ACHN (cell line): ENCODE data around the gene DYNLL1.
"Not testable (repeated sequence)": the region's sequence is repeated elsewhere in the genome, so short reads cannot be mapped to it uniquely, and the experiment has no call there.

ENCODE experiments used
- DNase-seq: peaks from one replicate; pipeline ENCODE4 v3.0.0-alpha.2; 2015
- in situ Hi-C: cut with HindIII; loops from 2 replicates; pipeline ENCODE4 v1.10.0; 2017; ENCODE audit warnings: low sequenced_read_pairs, low pct_ligation_motif_present, low pct_unique_long_range_greater_than_20kb

DYNLL1 gene

GRCh38 chr12:120495731-120496412 lies at the start of gene DYNLL1:
DYNLL1 (plus strand) TSS chr12:120496113; CDS start chr12:120496422, 309 bp downstream.
- in situ Hi-C loops, result no loop called here
- peak; percentile 99 for DNase-seq

- not testable (repeated sequence) for DNase-seq
- in situ Hi-C loops, result loop anchor here (25.0 kb wide), 1 partner anchor 110 kb away; the partner anchor contains the start of gene PLA2G1B
Observed at GRCh38 chr12:120446844-120447178, 49.1 kb upstream of the DYNLL1 start.

GRCh38 chr12:120447992-120448391 lies 47.9 kb upstream of the DYNLL1 start:
- DNase-seq, result no peak
- in situ Hi-C loops, result loop anchor here (25.0 kb wide), 1 partner anchor 111 kb away; the partner anchor contains the start of gene PLA2G1B

- DNase-seq, in situ Hi-C loops: not testable (repeated sequence)
Observed at GRCh38 chr12:120452524-120452923, 43.4 kb upstream of the DYNLL1 start.

- DNase-seq, result no peak
- in situ Hi-C loops, result no loop called here
Observed at GRCh38 chr12:120453060-120453750, 42.7 kb upstream of the DYNLL1 start.

GRCh38 chr12:120453977-120454376 lies 41.9 kb upstream of the DYNLL1 start:
- DNase-seq, result peak; percentile 66
- in situ Hi-C loops, result no loop called here

GRCh38 chr12:120455302-120455701 lies 40.6 kb upstream of the DYNLL1 start:
- no peak for DNase-seq
- in situ Hi-C loops, result no loop called here

GRCh38 chr12:120457133-120457532 lies 38.8 kb upstream of the DYNLL1 start:
- in situ Hi-C loops, result no loop called here
- peak; percentile 39 for DNase-seq

- no peak for DNase-seq
- in situ Hi-C loops, result no loop called here
Observed at GRCh38 chr12:120460157-120460556, 35.8 kb upstream of the DYNLL1 start.

- in situ Hi-C loops, result no loop called here
- DNase-seq, result no peak
Observed at GRCh38 chr12:120462099-120462640, 33.7 kb upstream of the DYNLL1 start.

- DNase-seq, result no peak
- in situ Hi-C loops, result no loop called here
Observed at GRCh38 chr12:120463712-120464111, 32.2 kb upstream of the DYNLL1 start.

GRCh38 chr12:120465756-120466155 lies 30.2 kb upstream of the DYNLL1 start:
- in situ Hi-C loops, result no loop called here
- DNase-seq, result no peak

- peak; percentile 68 for DNase-seq
Observed at GRCh38 chr12:120466560-120467315, 29.2 kb upstream of the DYNLL1 start.

GRCh38 chr12:120467439-120467838 lies 28.5 kb upstream of the DYNLL1 start:
- DNase-seq, result no peak
- in situ Hi-C loops, result no loop called here

More at GRCh38 chr12:120466560-120467315, 29.2 kb upstream of the DYNLL1 start:
- in situ Hi-C loops, result no loop called here

GRCh38 chr12:120468325-120468820 lies 27.5 kb upstream of the DYNLL1 start:
- peak; percentile 77 for DNase-seq

GRCh38 chr12:120468821-120469449 lies 27.0 kb upstream of the DYNLL1 start:
- DNase-seq, result no peak
- in situ Hi-C loops, result no loop called here

More at GRCh38 chr12:120468325-120468820, 27.5 kb upstream of the DYNLL1 start:
- in situ Hi-C loops, result no loop called here

- peak; percentile 99 for DNase-seq
- in situ Hi-C loops, result no loop called here
Observed at GRCh38 chr12:120469450-120470149, 26.3 kb upstream of the DYNLL1 start, which contains the start of gene SRSF9. SRSF9 (minus strand) TSS chr12:120469748; CDS start chr12:120469609, 139 bp downstream.
